ENCODE data around the gene AMPD3. TPM values are rescaled to one million over a fixed set of nuclear protein-coding genes. Genes with fewer than 3 reads are reported as not detected.

Gene AMPD3
- total RNA-seq, 1 experiment from 2014 or later: 12.5 TPM

GRCh38 chr11:10447445-10447844, 7.6 kb upstream of the AMPD3 start:
- Histone ChIP-seq H3K36me3 (ENCODE audit: control insufficient read depth, insufficient read depth, low read length) (no peaks in the 10 kb centered on the region), H3K4me1 (ENCODE audit: control insufficient read depth, insufficient read depth, low read length) (no peaks in the 10 kb centered on the region), H3K9me3 (ENCODE audit: control insufficient read depth, insufficient read depth, low read depth, low read length) (no peaks in the 10 kb centered on the region), H3K27me3 (ENCODE audit: control insufficient read depth, insufficient read depth, low read length) (peaks cover 4% of the 10 kb centered on the region; the same call in 1 of the 2 replicates), H3K27ac (ENCODE audit: low read length) (no peak overlapping the region), H3K4me3 (ENCODE audit: low read depth in 2 of 2, low read length in 2 of 2) (no peak overlapping the region)
- DNase-seq (ENCODE audit: low read depth, low spot score) (no peak), ATAC-seq (no peak)
- in situ Hi-C loops (cut with HindIII; ENCODE audit: low pct_unique_long_range_greater_than_20kb, low sequenced_read_pairs) (no loop called here), intact Hi-C loops (cut with micrococcal nuclease; ENCODE audit: unreplicated experiment) (no loop called here)
- ChIA-PET CTCF (no interaction called here), POLR2A (no interaction called here)
- BruUV-seq (replicated peaks): no TSS peak
- TF ChIP-seq, protein P1, sequence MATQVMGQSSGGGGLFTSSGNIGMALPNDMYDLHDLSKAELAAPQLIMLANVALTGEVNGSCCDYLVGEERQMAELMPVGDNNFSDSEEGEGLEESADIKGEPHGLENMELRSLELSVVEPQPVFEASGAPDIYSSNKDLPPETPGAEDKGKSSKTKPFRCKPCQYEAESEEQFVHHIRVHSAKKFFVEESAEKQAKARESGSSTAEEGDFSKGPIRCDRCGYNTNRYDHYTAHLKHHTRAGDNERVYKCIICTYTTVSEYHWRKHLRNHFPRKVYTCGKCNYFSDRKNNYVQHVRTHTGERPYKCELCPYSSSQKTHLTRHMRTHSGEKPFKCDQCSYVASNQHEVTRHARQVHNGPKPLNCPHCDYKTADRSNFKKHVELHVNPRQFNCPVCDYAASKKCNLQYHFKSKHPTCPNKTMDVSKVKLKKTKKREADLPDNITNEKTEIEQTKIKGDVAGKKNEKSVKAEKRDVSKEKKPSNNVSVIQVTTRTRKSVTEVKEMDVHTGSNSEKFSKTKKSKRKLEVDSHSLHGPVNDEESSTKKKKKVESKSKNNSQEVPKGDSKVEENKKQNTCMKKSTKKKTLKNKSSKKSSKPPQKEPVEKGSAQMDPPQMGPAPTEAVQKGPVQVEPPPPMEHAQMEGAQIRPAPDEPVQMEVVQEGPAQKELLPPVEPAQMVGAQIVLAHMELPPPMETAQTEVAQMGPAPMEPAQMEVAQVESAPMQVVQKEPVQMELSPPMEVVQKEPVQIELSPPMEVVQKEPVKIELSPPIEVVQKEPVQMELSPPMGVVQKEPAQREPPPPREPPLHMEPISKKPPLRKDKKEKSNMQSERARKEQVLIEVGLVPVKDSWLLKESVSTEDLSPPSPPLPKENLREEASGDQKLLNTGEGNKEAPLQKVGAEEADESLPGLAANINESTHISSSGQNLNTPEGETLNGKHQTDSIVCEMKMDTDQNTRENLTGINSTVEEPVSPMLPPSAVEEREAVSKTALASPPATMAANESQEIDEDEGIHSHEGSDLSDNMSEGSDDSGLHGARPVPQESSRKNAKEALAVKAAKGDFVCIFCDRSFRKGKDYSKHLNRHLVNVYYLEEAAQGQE (IDR thresholded peaks at IDR 0.05; ENCODE audit: insufficient read depth in 1 of 2, low read depth in 2 of 2, low read length in 1 of 2): no peak
- TF ChIP-seq TCF7L2 (IDR thresholded peaks at IDR 0.05; ENCODE audit: low read depth, low read length): no peak
- TF ChIP-seq POLR2AphosphoS5 (IDR thresholded peaks at IDR 0.05; ENCODE audit: low read depth, low read length): no peak
- TF ChIP-seq SIN3A (IDR thresholded peaks at IDR 0.05; ENCODE audit: borderline replicate concordance, insufficient read depth, low read depth, low read length): no peak
- TF ChIP-seq, protein P2, sequence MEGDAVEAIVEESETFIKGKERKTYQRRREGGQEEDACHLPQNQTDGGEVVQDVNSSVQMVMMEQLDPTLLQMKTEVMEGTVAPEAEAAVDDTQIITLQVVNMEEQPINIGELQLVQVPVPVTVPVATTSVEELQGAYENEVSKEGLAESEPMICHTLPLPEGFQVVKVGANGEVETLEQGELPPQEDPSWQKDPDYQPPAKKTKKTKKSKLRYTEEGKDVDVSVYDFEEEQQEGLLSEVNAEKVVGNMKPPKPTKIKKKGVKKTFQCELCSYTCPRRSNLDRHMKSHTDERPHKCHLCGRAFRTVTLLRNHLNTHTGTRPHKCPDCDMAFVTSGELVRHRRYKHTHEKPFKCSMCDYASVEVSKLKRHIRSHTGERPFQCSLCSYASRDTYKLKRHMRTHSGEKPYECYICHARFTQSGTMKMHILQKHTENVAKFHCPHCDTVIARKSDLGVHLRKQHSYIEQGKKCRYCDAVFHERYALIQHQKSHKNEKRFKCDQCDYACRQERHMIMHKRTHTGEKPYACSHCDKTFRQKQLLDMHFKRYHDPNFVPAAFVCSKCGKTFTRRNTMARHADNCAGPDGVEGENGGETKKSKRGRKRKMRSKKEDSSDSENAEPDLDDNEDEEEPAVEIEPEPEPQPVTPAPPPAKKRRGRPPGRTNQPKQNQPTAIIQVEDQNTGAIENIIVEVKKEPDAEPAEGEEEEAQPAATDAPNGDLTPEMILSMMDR (IDR thresholded peaks at IDR 0.05): no peak

GRCh38 chr11:10450462-10451425, 4.3 kb upstream of the AMPD3 start:
- peaks cover 14% of the 10 kb centered on the region for H3K4me1 ChIP-seq (ENCODE audit: control insufficient read depth, insufficient read depth, low read length)
- no peak for DNase-seq (ENCODE audit: low read depth, low spot score)
- H3K9me3 ChIP-seq (ENCODE audit: control insufficient read depth, insufficient read depth, low read depth, low read length): no peaks in the 10 kb centered on the region
- peak overlapping the region; percentile 29; the same call in 1 of the 2 replicates for H3K27ac ChIP-seq (ENCODE audit: low read length)
- intact Hi-C loops (cut with micrococcal nuclease; ENCODE audit: unreplicated experiment) (no loop called here), in situ Hi-C loops (cut with HindIII; ENCODE audit: low pct_unique_long_range_greater_than_20kb, low sequenced_read_pairs) (no loop called here)
- TF ChIP-seq, protein P1 (IDR thresholded peaks at IDR 0.05; ENCODE audit: insufficient read depth in 1 of 2, low read depth in 2 of 2, low read length in 1 of 2): 0 out of 4 replicates have a peak, but pooled peaks of 1 of the 2 experiments have one; percentile 3
- TF ChIP-seq SIN3A (IDR thresholded peaks at IDR 0.05; ENCODE audit: borderline replicate concordance, insufficient read depth, low read depth, low read length) (no peak; the same call in 1 of the 2 replicates), POLR2AphosphoS5 (IDR thresholded peaks at IDR 0.05; ENCODE audit: low read depth, low read length) (no peak), TCF7L2 (IDR thresholded peaks at IDR 0.05; ENCODE audit: low read depth, low read length) (no peak)
- TF ChIP-seq, protein P2 (IDR thresholded peaks at IDR 0.05): peak; percentile 94
- peak overlapping the region; percentile 48 to 63 for H3K4me3 ChIP-seq (ENCODE audit: low read depth in 2 of 2, low read length in 2 of 2)
- ATAC-seq: peak; percentile 87
- ChIA-PET POLR2A (no interaction called here), CTCF (interaction anchor here (0.6 to 1.1 kb wide), 3 partner anchors 11 to 44 kb away, joined by 3 read pairs; no protein-coding TSS in a partner anchor)
- no peaks in the 10 kb centered on the region for H3K36me3 ChIP-seq (ENCODE audit: control insufficient read depth, insufficient read depth, low read length)
- peaks cover 4% of the 10 kb centered on the region; the same call in 1 of the 2 replicates for H3K27me3 ChIP-seq (ENCODE audit: control insufficient read depth, insufficient read depth, low read length)
- no TSS peak for BruUV-seq (replicated peaks)

All from Panc1 (cell line).